ENCODE results near the gene AMPD3.
A peak's percentile ranks its signal among the peaks of the same experiment; 100 is the strongest.

AMPD3 gene

DNA sequence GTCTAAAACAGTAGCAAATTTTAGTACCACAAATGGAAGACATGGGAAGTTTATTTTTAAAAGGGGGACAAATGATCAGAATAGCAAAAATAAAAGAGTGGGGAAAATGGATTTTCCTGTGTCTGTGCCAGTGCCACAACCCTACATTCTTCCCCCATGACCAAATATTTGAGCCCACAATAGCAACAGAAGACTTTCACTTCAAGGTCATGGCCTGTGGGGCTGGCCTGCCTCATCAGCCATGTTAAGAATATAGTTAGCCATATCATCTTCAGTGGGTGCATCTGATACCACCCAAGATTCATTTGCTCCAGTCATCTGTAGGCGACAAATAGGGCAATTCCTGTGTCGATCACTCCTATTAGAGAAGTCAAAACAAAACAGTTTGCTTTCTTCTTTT is 59.6 kb downstream of the AMPD3 start:
- in situ Hi-C loops (cut with HindIII; ENCODE audit: low pct_ligation_motif_present, low pct_unique_long_range_greater_than_20kb, low sequenced_read_pairs), result no loop called here
- DNase-seq, result no peak

DNA sequence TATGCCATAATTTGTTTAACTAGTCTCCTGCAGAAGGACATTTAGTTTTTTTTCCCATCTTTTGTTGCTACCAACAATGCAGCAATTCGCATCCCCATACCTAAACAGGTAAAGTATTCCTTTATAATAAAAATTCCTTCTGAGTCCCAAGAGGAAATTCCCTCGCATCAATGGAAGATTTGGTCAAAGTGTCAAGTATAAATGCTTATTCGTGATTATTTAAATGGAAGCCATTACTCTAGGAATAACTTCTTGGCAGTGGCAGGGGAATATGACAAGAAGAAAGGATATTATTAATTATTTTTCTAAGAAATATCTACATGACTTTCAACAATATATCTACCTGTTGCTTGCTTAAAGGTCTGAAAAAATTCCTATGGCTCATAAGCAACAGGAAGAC is 60.4 kb downstream of the AMPD3 start:
- DNase-seq, result no peak
- in situ Hi-C loops (cut with HindIII; ENCODE audit: low pct_ligation_motif_present, low pct_unique_long_range_greater_than_20kb, low sequenced_read_pairs), result no loop called here

DNA sequence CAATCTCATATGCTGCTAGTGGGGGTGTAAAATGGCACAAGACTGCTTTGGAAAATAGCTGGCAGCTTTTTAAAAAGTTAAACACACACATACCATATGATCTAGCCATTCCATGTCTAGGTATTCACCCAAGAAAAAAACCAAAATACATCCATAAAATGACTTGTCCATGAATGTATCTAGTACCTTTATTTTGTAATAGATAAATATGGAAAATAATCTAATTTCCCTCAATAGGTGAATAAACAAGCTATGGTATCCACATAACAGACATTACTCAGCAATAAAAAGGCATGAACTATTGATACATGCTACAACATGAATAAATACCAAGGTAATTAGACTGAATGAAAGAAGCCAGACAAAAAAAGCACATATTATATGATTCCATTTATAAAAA is 63.1 kb downstream of the AMPD3 start:
- DNase-seq, result no peak
- in situ Hi-C loops (cut with HindIII; ENCODE audit: low pct_ligation_motif_present, low pct_unique_long_range_greater_than_20kb, low sequenced_read_pairs), result no loop called here

DNA sequence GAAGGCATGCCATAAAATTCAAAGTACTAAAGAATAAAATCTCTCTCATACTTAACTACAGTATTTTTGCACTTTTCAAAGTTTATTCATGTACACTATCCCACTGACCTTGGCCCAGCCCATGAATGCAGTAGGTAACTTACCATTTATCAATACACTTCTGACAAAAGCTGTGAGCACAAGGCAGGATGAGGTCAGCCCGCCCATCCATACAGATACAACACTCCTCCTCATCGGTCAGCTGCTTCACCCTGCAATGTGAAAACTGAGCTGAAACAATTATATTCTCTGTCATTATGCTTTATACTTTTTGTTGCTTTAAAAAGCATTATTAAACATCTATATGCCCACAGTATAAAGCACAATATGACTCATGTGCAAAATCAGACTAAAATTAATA is 63.8 kb downstream of the AMPD3 start:
- DNase-seq, result no peak
- in situ Hi-C loops (cut with HindIII; ENCODE audit: low pct_ligation_motif_present, low pct_unique_long_range_greater_than_20kb, low sequenced_read_pairs), result no loop called here

DNA sequence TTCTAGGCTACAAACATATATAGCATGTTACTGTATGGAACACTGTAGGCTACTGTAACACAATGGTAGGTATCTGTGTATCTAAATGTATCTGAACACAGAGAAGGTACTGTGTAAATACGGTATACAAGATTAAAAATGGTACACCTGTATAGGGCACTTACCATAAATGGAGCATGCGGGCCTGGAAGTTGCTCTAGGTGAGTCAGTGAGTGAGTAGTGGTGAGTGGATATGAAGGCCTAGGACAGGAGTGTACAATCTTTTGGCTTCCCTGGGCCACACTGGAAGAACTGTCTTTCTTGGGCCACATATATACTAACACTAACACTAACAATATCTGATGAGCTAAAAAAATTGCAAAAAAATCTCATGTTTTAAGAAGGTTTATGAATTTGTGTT is 64.6 kb downstream of the AMPD3 start:
- in situ Hi-C loops (cut with HindIII; ENCODE audit: low pct_ligation_motif_present, low pct_unique_long_range_greater_than_20kb, low sequenced_read_pairs), result no loop called here
- DNase-seq, result no peak

DNA sequence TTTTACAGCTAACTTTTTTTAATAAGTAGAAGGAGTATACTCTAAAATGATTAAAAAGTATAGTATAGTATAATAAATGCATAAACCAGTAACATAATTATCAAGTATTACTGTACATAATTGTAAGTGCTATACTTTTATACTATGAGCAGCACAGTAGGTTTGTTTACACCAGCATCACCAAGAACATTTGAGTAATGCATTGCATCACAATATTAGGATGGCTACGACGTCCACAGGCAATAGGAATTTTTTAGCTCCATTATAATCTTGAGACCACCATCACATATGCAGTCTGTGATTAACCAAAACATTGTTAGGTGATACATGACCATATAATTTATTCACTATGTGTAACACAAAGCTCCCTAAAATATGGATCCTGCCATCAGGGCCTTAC is 65.5 kb downstream of the AMPD3 start:
- in situ Hi-C loops (cut with HindIII; ENCODE audit: low pct_ligation_motif_present, low pct_unique_long_range_greater_than_20kb, low sequenced_read_pairs), result no loop called here
- no peak for DNase-seq

DNA sequence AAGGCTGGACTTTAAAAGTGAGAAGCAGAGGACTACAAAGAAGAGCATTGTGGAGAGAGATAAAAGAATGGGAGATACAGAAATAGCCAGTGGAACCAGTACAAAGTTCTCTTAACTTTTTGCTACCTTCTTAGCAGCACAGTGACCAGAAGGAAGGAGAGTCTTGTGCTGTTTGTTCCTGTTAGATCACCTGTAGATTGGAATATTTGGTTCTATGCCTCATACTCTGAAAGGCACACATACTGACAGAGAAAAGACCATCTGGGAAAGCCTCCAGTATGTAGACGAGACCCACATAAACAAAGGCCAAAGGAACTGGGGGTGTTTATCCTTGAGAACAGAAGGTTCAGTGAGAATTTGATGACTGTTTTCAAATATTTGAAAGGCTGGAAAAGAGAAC is 67.2 kb downstream of the AMPD3 start:
- in situ Hi-C loops (cut with HindIII; ENCODE audit: low pct_ligation_motif_present, low pct_unique_long_range_greater_than_20kb, low sequenced_read_pairs), result no loop called here
- no peak for DNase-seq

DNA sequence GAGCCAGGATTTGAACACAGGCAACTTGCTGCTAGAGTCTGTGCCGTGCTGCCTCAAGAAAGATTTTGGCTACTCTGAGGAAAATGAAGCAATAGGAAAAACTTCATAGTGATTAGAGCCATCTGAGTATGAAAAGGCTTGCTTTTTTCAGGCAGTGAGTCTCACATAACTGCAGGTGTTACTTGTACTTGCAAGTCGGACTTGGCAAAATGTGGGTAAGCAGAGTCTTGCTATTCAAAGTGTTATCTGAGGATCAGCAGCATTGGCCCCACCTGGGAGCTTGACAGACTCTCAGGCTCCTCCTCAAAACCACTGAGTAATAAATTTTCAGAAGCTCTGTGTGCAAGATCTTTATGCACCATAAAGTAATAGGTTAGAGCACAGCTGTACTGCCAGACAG is 67.9 kb downstream of the AMPD3 start:
- in situ Hi-C loops (cut with HindIII; ENCODE audit: low pct_ligation_motif_present, low pct_unique_long_range_greater_than_20kb, low sequenced_read_pairs), result no loop called here
- DNase-seq, result no peak

DNA sequence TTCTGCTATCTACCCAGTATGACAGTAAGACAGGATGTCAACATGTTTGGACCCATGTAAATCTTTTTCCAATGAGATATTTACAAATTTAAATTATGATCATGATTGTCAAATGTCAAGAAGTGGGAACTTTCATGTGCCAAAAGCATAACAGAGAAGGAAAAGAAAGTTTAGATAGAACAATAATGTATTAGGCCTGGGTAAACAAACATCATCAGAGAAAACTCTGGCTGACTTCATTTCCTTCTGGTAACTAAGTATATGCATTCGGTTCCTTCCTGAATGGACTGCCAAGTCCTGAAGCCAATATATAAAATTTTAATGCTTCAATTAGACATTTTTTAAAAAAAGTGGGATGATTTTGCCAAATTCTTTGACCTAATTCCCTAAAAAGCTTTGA is 69.4 kb downstream of the AMPD3 start:
- in situ Hi-C loops (cut with HindIII; ENCODE audit: low pct_ligation_motif_present, low pct_unique_long_range_greater_than_20kb, low sequenced_read_pairs), result no loop called here
- no peak for DNase-seq

DNA sequence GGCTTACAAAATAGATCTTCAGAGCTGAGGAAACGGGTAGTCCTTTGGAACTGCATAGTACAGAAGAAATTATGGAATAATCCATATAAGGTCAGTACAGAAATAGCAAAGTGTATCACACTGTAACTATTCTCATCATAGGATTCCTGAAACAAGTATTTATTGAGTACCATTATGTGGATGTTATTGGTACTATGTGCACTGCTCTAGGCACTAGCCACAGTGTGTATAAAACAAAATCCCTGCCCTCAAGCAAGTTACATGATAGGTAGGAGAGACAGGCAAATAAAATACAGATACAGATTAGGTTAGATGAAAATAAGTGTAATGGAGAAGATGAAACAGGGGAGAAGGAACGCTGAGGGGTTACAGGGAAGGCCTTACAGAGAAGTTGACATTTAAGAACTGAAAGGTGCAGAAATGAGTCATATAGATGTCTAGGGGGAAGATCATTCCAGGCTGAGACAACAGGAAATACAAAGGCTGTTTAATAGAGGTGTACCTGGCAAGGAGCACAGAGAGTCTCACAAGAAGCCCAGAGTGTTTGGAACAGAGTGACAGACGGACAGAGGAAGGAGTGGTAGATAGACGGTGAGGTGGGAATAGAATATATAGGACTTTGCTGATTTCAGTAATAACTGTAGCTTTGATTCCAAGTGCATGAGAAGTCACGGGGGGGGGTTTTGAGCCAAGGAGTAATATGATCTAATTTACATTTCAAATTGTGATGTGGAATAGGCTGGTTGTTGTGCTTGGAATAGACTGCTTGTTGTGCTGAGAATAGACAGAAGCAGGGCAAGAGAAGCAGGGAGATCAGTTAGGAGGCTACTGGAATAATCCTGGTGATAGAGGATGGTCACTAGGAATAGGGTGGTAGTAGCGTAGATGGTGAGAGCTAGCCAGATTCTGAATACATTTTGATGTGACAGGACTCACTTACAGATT is 72.2 kb downstream of the AMPD3 start:
- DNase-seq, result no peak
- in situ Hi-C loops (cut with HindIII; ENCODE audit: low pct_ligation_motif_present, low pct_unique_long_range_greater_than_20kb, low sequenced_read_pairs), result no loop called here

DNA sequence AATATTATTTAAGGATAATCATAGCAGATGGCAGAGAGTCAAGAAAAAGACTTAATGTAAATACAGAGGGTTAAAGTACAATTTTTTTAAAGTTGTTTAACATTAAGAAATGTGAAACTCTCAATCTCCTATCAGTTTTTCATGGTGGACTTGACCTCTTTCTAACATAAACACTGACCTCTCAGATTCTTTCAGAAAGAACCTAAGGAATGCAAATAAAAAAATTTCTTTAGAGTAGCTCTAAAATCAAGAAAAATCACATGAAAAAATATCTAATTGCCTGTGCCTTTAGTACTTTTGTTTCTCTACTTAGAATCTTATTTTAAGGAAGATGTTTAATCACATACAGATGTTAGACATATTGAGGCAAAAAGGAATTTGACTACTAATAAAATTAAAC is 73.1 kb downstream of the AMPD3 start:
- no peak for DNase-seq
- in situ Hi-C loops (cut with HindIII; ENCODE audit: low pct_ligation_motif_present, low pct_unique_long_range_greater_than_20kb, low sequenced_read_pairs), result no loop called here

DNA sequence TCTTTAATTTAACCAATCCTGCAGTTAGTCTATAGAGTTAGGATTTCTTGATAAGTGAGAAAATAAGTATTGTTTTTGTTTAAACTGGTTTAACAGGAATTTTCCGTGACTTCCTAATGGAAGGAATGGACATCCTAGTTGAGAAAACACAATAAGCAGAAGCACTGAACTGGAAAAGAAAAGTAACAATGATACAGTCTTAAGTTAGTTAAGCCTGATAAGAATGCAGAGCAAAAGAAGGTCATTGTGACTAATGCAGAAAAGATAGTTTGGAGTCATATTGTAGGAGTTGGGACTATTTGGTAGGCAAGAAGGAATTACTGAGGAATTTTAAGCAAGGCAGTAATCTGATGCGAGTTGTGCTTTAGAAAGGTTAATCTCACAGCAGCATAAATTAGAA is 74.2 kb downstream of the AMPD3 start:
- DNase-seq, result no peak
- in situ Hi-C loops (cut with HindIII; ENCODE audit: low pct_ligation_motif_present, low pct_unique_long_range_greater_than_20kb, low sequenced_read_pairs), result no loop called here

DNA sequence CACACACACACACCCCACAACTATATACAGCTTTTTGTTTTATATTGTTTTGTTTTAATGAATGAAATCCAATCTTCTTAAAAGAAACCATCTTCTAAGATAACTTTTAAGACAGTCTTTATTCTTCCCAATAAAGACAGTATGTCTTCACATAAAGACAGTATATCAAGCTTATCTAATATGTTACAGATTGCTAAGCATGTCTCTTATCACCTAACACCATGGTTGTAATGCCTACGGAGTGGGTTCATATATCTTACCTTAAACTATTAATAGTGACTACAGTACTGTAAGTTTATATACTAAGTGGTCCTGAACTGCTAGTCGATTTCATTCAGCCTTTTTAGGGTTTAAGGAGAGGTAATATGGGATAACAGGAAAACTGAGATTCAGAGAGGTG is 77.5 kb downstream of the AMPD3 start:
- in situ Hi-C loops (cut with HindIII; ENCODE audit: low pct_ligation_motif_present, low pct_unique_long_range_greater_than_20kb, low sequenced_read_pairs), result no loop called here
- DNase-seq, result no peak

DNA sequence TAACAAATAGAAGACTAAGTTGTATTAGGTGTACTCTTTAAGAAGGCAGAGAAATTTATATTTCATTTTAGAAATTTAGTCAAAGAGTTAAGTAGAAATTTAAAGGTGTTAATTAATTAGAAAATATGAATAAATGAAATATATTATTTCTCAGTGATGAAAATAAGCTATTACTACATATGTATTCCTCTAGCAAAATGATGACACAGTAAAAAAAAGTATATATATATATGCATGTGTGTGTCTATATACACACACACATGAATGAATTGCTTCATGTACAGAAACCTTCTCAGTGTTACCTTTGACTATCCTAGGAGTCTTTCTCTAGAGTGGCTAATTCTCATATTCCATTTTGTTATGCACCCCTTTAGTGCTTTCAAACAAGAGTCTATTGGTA is 78.3 kb downstream of the AMPD3 start:
- no peak for DNase-seq
- in situ Hi-C loops (cut with HindIII; ENCODE audit: low pct_ligation_motif_present, low pct_unique_long_range_greater_than_20kb, low sequenced_read_pairs), result no loop called here

DNA sequence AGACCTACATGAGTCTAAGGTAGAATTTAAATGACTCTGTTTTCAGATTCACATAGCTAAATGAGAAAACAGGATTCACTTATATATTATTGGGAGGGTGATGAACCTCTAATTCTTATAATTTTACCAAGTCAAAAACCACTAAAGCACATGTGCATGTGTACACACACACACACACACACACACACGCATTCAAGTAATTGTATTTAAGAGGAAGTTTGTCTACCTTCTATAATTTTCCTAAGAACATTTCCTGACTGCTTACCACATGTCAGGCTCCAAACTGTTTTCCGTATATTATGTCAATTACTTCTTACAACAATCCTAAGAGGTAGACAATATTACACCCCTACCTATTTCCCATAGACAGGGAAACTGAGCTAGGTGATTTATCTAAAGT is 79.3 kb downstream of the AMPD3 start:
- DNase-seq, result no peak
- in situ Hi-C loops (cut with HindIII; ENCODE audit: low pct_ligation_motif_present, low pct_unique_long_range_greater_than_20kb, low sequenced_read_pairs), result no loop called here

DNA sequence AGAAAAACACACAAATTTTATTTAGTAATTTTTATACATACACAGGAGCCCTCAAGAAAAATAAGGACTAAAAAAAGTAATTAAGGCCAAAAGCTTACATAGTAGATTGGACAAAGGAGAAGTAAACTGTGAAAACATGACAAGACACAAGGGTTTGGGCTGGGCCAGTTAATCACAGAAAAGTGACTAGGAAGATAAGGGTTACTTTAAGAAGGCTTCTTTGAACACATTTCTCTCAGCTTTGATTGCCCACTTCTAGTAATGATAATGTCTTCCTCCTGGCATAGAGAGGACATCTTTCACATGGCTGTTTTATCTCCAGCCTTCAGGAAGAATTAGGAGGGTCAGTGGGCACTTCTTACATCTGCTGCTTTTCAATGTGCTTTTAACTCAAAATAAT is 82.5 kb downstream of the AMPD3 start:
- DNase-seq, result no peak
- in situ Hi-C loops (cut with HindIII; ENCODE audit: low pct_ligation_motif_present, low pct_unique_long_range_greater_than_20kb, low sequenced_read_pairs), result no loop called here

DNA sequence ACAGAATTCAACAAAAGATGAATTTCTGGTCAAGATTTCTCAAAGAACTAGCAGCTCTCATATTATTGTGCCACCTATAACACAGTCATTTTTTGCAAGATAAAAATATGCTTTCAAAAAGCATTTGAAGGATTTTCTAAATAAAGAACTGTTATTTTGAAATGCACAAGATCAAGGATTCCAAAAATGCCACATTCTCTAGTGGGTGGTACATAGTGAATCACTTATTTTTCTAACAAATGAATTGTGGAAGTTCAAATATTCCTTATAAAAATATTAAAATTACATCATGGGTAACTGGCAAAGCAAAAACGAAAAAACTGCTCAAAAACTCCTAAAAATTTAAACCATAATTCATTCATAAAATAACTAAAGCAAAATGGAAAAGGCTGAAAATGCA is 83.9 kb downstream of the AMPD3 start:
- no peak for DNase-seq
- in situ Hi-C loops (cut with HindIII; ENCODE audit: low pct_ligation_motif_present, low pct_unique_long_range_greater_than_20kb, low sequenced_read_pairs), result no loop called here

DNA sequence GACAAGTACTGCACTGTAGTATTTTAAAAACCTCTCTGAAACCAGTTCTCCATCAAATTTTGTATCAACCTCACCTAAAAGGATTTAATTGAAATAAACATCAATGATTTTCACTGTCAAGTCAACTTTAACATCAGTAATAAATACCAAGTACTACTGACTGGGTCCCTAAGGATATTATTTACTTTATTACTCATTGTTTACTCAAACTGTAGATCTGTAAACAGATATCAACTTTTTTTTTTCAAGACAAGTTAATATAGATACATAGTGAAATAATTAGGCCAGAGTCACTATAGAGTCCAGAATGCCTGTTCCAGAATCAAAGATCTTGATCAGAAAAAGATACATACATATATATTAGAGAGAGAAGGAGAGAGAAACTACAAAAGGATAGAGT is 84.3 kb downstream of the AMPD3 start:
- no peak for DNase-seq
- in situ Hi-C loops (cut with HindIII; ENCODE audit: low pct_ligation_motif_present, low pct_unique_long_range_greater_than_20kb, low sequenced_read_pairs), result no loop called here

DNA sequence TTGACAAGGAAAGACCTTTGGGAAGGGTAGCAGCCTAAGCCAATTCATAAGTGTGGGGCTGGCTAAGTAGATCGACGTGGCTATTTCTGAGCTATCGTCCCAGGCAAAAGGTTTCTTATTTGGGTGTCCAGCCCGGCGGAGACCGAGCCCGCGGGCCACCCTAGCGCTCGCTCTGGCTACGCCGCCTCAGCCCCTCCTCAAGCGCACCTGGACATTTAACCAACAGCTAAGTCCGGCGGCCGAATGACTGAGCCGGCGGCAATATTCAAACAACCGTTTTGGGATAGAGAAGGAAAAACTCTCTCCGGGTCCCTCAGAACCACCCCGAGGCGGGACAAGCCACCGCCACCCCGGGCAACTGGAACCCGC is 85.5 kb downstream of the AMPD3 start:
- in situ Hi-C loops (cut with HindIII; ENCODE audit: low pct_ligation_motif_present, low pct_unique_long_range_greater_than_20kb, low sequenced_read_pairs), result no loop called here
- peak; percentile 28 for DNase-seq

DNA sequence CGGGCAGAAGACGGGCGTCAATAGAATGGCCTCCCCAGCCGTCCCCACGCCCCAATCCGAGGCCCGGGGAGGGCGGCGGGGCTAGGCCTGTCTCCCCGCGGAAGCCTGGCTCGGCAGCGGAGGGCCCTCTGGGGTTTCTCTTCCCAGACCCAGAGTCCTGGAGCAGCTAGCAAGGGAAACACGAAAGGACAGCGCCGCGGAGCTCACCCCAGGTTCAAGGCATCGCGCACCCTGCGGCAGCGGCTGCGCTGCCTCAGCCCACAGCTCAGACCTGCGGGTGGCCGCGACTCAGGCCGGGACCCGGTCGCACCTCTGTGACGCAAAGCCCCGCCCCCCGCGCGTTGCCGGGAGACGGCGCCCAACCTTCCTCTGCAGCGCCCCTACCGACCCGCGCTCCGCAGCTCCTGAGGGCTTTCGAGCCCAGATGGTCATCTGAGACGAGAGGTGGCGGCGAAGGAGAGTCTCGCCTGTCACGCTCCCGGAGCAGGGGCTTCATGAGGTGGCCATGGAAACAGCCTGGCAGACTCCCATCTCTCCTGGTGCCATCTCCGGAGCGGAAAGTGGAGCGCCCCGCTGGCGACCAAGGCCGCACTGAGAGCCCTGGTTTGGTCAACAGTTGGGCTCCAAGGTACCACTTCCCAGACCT is 86.0 kb downstream of the AMPD3 start, which contains the start of gene RNF141:
RNF141 (minus strand) TSS at position 273 of the 646 bp plus-strand sequence. CDS start 7,029 bp downstream, outside the sequence.
- in situ Hi-C loops (cut with HindIII; ENCODE audit: low pct_ligation_motif_present, low pct_unique_long_range_greater_than_20kb, low sequenced_read_pairs), result no loop called here
- DNase-seq, result peak; percentile 88
